SH-SY5Y (cell line): Measurements from ENCODE around the gene CRAMP1.

Experiments
- GATA2 ChIP-seq: IDR thresholded peaks from 2 replicates; pipeline ENCODE4 v1.6.1; 2011; ENCODE audit warnings: mild to moderate bottlenecking, low read depth, low read length
- GATA3 ChIP-seq: IDR thresholded peaks from 2 replicates; pipeline ENCODE4 v1.6.1; 2011; ENCODE audit warnings: low read depth, mild to moderate bottlenecking, low read length, moderate library complexity

GRCh38 chr16:1677942-1678499, 65.9 kb downstream of the CRAMP1 start, which contains the start of gene JPT2:
- TF ChIP-seq GATA2 (no peak), GATA3 (no peak)
